HG03571 (cell line): ENCODE data around the gene LIPE.

Source experiments
- ATAC-seq: cut with Tn5 transposase; IDR thresholded peaks from one replicate; pipeline ENCODE4 v1.9.1; 2021; ENCODE audit not compliant: unreplicated experiment

The LIPE gene

DNA sequence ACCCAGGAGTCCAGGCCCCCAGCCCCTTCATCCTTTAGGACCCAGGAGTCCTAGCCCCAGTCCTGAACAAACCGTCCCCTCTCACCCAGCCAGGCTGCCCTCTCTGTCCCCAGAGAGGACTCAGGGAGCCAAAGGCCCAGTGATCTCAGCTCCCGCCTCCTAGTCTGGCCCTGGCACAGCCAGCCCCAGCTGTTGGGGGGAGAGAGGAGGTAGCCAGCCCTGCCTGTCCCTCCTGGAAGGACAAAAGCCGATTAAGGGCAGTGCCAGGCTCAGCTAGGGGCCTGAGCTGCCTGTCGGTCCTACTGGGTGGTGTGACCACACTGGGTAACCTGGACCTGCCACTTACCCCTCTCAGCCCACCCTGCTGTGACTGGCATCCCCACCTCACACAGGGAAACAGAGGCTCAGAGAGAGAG lies 14.5 kb downstream of the LIPE start:
- no peak for ATAC-seq

DNA sequence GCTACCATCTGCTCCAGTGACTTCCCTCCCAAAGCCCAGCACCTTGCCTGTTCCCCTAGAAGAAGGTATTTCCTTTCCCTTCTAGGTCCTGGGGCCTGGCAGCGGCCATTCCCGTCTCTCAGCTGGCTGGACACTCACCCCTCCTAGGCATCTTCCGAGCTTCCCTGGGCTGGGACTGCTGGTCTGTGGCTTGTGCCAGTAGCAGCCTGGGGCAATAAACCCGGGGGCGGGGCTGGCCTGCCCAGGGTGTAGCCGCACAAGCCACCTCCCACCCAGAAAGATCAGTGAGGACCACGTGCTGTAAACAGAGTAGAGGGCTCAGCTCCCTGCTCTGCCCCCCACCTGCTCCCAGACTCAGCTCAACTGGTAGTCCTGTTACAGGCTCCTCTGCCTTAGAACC lies 15.0 kb downstream of the LIPE start:
- no peak for ATAC-seq

DNA sequence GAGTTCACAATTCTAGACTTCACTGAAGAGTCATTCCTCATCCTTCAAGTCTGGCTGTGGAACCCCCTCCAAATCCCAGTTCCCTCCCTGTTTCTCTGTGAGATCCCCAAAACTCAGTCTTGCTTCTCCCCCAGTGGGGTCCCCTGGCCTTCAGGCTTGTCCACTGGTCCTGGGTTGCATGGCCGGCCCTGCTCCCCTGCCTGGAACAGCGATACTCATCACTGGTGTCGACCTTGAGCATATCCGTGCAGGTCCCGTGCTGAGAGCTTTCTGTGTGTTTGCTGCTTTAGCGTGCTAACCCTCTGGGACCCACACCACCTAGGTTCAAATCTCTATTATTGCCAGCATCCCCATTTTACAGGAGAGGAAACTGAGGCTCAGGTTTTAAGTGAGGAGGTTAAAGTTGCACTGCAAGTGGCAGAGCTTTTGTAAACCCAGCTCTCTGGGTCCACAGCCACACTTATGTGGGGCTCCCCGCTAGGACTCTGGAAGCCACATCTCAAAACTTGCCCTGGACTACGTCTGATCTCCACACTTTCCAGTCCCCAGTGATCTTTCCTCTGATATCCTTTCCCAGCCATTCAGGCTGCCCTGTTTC lies 15.5 kb downstream of the LIPE start:
- no peak for ATAC-seq

DNA sequence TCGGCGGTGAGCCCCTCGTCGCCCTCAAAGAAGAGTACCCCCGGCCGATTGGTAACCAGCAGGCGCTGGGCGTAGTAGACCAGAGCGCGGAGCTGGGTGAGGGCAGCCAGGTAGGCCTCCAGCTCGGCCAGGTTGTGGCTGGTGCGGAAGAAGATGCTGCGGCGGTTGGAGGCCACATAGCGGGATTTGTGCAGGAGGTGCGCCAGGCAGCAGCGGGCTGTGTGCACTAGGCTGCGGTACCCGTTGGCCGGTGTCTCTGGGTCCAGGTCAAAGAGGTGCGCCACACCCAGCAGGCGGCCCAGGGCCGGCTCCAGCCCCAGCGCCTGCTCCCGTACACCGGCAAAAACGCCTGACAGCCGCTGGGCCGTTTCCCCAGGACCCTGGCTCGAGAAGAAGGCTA lies 16.8 kb downstream of the LIPE start:
- ATAC-seq, result no peak

DNA sequence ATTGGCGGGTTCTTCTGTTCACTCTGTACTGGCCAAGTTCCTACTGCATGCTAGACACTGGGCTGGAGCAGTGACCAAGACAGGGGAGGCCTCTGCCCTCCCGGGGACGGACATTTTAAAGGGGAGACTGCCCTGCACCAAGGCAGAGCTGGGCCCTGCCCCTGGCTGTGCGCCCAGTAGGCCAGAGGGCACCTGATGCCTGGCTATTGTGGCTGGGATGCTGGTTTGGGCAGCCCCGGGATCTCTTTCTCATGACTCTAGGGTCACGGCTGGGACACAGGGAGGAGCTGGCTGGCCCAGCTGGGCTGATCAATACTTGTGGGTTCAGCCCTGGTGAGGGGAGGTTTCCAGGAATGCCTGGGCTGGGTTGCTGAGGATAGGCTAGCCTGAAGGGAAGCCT lies 17.7 kb downstream of the LIPE start:
- ATAC-seq, result no peak

DNA sequence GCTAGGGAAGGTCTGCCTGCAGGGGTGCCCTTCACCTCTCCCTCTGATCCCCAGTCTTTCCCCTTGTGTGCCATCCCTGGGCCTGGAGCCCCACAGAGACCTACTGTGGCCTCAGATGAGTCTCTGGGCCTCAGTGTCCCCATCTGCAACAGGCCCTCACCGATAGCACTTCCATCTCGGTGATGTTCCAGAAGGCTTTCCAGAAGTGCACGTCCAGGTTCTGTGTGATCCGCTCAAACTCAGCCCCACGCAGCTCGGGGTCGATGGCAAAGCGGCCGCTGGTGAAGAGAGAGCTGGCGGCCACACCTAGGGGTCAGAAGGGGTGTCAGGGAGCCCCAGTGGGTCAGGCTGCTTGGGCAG lies 19.4 kb downstream of the LIPE start:
- no peak for ATAC-seq

DNA sequence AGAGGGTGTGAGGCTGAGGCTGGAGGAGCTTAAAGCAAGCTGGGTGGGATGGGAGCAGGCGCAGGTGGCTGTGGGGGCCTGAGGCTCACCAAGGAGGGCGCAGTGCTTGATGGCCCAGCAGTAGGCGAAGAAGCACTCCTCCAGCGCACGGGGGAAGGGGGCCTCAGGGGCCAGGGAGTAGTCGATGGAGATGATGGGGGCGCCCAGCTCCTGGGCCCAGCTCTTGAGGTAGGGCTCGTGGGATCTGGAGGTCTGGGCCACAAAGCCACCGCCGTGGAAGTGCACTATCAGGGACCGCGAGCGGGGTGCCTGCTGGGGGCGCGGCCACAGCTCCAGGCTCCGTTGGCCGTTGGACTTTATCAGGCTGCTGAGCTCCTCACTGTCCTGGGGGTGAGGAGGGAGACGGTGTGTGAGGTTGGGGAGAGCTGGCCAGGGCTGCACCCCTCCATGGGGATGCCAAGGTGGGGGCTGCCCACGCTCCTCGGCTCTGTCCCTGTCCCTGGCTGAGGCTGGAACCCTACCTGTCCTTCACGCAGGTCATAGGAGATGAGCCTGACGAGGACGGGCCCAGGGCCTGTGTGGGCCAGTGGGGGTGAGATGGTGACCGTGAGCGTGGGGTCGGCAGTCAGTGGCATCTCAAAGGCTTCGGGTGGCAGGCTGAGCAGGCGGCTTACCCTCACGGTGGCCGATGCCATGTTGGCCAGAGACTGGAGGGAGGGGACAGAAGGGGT lies 19.9 kb downstream of the LIPE start:
- no peak for ATAC-seq

DNA sequence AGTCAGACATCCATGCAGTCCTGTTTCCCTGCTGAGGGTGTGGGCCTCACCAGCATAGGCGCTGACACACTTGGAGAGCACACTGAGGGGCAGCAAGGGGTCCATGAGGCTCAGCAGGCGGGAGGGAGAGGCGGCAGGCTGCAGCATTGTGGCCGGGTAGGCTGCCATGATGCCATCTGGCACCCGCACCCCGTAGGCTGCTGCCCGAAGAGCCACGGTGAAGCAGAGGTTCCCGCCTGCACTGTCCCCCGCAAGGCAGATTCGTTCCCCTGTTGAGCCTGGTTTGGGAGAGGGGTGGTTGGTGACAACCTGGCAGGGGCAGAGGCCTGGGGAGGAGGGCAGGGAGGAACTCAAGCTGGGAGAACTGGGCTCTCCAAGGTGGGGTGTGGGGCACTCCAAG lies 21.1 kb downstream of the LIPE start:
- no peak for ATAC-seq

DNA sequence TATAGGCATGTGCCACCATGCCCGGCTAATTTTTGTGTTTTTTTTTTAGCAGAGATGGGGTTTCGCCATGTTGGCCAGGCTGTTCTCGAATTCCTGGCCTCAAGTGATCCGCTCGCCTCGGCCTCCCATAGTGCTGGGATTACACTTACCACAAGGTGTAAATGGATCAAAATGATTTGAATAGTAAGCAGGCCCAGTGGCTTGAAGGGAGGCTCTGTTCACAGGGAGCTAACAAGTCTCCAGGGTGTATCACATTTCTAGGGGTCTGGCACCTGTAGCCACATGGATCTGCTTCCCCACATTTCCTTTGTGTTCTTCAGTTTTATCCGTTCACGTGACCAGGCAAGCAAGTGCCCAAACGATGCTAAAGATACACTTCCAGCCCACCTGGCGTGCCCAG lies 23.6 kb downstream of the LIPE start:
- no peak for ATAC-seq

DNA sequence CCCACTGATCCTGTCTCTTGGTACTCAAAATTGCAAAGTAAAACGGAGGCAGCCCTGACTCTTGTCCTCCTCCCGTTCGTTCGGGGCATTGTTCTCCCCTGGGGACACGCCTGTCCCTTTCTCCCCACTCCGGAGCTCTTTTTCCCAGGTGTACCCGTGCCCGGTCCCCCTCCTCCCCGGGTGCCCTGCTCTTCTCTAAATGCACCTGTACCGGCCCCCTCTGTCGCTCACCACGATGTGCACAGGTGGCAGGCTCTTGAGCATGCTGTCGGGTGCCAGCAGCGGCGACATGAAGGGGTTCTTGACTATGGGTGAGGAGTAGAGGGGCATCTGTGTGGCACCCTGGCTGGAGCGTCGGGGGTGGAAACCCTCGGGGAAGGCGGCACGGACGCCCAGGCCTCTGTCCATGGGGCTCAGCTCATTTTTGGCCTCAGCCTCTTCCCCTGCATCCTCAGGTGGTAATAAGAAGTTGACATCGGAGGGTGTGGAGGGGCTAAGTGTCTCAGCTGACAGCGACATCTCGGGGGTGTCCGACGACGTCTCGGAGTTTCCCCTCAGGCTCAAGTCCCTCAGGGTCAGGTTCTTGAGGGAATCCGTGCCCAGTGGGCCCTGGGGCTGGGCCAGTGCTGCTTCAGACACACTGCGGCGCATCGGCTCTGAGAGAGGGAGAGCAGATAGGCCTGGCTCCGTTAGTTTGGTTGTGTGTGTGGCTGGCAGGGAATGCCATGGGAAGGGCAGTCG lies 24.6 kb downstream of the LIPE start:
- no peak for ATAC-seq

DNA sequence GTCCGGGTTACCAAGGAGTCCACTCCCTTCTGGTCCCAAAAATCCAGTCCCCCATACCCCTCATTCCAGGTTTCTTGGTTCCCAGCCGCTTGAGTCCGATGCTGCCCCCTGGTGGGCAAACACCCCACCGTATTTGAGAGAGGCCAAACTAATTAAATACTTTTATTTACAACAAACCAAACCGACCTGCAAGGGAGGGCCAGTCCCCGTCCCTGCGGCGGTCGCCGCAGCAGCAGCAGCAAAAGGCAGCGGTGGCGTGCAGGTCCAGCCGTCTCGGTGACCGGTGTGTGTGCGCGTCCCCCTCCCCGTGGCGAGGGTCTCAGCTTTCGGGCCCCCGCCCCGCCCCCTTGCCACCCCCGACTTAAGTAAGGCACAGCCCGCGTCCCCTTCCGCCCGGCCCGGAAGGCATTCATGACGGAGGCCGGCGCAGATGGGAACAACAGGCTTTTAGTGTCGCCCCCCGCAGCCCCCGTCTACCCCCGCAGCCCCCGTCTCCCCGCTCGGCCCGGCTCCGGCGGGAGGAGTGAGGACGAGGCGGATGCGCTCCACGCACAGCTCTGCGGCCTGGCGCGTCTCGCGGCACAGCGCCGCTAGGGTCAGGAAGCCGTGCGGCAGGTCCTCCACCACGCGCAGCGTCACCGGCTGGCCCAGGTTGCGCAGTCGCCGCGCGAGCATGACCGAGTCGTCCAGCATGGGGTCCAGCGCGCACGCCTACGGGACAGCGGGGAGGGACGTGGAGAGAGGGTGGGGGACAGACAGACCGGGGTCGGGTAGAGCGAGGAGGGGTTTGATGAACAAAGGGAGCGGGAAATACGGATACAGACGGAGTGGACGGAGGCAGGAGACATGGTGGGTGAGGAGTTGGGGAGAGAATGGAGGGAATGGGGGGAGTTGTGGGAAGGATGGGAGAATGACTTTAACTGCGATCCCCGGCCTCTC lies 25.6 kb downstream of the LIPE start:
- ATAC-seq, result no peak

DNA sequence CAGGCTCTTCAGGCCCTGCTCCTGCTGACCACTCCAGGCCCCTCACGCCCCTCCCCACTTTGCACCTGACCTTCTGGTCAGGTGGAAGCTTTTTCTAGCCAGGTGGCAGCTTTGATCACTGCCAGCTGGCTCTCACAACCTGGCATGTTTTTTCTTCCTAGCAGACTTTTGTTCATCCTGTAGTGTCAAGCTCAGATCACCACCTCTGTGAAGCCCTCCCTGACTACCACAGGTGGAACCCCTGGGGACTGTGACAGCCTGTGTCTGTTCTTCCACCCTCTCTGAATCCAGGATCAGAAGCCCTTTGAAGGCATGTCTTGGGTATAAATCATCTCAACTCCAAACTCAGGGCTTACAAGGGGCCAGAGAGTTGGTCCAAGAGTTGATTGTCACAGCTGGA lies 26.8 kb downstream of the LIPE start:
- no peak for ATAC-seq

DNA sequence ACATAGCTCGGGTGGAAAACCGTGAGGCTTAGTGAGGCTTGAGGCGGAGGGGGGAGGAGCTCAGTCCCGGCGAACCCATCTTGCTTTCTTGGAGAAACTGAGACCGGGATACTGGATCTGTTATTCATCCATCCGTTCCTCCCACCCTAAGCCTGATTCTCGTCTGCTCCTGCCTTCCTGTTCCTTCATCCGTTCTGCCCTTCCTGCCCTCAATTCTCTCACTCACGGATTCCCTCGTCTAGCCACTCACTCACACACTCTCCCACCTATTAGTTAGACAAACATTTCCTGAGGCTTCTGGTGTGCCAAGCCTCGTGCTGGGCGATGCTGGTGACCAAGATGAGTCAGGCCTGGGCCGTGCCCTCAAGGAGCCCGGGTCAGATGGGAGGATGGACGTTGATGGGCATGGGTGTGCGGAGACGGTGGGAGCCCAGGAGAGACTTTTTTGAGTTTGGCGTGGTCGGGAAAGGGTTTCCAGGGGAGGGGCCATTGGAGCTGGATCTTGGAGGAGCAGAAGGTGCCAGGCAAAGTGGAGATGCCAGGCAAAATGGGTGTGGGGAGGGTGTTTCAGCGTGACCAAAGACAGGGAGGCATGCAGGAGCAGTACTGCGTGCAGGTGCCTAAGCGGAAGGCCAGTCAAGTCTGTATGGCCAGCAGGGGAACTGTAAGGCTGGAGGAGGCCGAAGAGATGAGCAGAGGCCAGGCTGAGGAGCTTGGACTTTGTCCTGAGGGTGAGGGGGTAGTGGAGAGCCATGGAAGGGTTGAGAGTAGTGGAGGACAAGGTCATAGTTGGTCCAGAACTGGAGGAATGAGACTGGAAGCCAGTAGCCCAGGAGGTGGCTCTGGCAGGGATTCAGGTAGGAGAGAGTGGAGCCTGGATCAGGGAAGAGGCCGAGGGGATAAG lies 29.7 kb downstream of the LIPE start:
- ATAC-seq, result no peak

DNA sequence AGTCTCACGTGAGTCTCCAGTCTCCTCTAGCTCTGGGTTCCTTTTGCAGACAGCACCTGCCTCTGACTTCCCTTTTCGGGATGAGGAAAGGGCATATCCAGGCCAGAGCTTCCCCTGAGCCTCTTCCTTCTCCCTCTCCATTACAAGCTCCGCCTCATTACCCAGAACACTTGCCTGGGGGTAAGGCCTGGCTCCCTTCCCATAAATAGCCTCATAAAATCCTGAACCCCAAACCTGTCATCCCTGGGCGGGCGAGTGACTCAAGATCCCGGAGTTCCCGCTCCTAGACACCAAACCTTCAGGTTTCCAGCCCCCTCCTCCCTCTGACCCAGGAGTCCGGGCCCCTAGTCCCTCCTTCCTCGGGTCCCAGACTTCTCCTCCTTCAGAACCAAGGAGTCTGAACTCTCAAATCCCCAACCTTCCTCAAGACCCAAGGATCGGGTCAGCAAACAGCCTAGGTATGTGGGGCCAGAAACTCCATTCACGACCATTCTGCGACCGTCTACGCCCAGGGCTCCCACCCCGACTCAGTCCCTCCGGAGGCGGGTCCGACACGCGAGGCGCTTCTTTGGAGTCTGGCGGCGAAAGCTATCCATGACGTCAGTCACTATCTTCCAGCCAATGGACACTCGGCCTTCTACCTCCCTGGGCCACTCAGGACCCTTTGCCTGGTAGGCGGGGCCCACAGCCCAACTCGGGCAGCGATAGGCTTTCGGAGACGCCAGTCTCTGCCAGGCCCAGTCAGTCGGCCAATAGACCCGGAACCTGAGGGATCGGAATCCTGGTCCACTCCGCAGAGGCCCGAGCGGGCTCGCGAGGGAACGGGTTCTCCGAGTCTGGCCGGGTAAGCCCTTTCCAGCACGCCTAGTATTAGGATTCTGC lies 30.6 kb downstream of the LIPE start:
- ATAC-seq, result peak; percentile 97

DNA sequence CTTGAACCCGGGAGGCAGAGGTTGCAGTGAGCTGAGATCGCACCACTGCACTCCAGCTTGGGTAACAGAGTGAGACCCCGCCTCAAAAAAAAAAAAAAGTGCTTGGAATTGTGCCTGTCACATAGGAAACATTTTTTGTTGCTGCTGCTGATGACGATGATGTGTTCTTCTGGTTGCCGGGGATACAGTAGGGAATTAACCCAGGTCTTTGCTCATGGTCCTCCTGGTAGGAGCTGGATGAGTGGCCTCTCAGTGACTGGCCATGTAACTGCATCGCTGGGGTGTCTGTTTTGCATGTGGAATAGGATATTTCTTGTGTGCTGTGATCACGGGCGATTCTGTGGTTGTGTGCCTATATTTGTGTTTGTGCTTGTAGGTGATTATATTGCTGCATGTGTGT lies 32.4 kb downstream of the LIPE start:
- ATAC-seq, result no peak

DNA sequence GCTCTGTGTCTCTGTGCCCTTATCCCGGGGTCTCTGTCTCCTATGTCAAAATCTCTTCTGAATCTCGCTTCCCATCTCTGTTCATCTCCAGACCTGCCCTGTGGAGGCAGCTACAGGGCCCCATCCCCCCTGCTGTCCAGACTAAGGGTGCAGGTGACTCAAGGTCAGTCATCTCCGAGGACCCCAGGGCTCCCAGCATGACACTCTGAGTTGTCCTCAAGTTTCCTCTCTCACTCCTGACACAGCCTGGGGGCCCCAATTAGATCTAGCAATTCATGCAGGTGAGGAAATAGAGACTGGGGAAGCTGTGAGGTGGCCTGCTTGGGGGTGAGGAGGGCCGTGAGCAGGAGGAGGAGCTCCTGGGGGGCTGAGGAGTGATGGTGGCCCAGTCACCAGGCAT lies 35.0 kb downstream of the LIPE start:
- no peak for ATAC-seq

DNA sequence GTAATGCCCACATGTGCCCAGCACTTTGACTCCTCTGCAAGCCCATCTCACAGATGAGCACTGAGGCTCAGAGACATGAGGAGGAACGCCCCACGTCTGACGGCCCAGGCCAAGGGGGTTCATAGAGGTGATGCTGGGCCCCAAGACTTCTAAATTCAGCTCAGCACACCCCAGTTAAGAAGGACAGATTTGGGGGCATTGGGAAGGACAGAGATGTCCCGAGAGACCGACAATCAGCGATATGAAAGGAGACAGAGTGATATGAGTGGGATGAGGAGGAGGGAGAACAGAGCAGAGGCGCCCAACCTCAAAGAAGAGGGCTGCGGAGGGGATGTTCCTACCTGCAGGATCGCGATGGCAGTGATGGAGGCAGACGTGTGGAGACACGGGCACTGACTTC lies 37.3 kb downstream of the LIPE start, which contains the start of gene CNFN:
Gene CNFN (minus strand): TSS at position 399 of the 400 bp plus-strand sequence. CDS start 1,260 bp downstream, outside the sequence.
- ATAC-seq, result no peak

DNA sequence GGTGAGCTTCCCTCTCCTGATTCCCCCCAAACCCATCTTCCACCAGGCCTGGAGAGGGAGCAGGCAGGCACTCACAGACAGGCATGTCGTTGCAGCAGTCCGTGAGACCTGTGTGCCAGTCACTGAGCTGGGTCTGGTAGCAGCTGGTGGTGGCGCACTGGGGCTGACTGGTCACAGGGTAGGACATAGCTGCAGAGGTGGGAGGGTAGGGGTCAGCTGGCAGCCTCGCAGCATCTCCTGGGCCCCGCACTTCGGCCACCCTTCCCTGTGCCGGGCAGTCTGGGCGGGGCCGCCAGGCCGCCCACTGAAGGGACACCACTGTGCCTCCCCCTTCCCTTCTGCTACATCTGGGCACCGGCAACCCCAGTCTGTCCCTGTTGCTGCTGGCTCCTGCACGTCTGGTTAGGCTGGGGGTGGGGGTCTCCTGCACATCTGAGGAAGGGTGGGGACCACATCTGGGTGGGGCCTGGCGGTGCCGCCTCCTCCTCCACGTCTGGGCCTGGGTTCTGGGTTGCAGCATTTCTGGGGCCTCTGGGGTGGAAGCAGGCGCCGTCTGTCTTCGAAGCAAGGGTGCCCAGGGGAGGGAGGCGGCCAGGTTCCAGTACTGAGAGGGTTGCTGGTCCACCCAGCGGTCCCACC lies 38.2 kb downstream of the LIPE start:
- ATAC-seq, result no peak
